GM13976 (cell line): ENCODE results near the gene TMCC3.
A peak's percentile ranks its signal among the peaks of the same experiment; 100 is the strongest.
"Not testable (repeated sequence)": the region's sequence is repeated elsewhere in the genome, so short reads cannot be mapped to it uniquely, and the experiment has no call there.

Source experiments
- DNase-seq: peaks from one replicate; pipeline ENCODE4 v3.0.0; 2012; ENCODE audit warnings: low spot score
- in situ Hi-C: fragments of 300-500 bp; cut with MboI; formaldehyde crosslinking; loops from one replicate; pipeline ENCODE4 v1.12.0; 2022; ENCODE audit warnings: low sequenced_read_pairs, mixed read lengths, inconsistent platforms; ENCODE audit not compliant: unreplicated experiment
- TF ChIP-seq, protein P1 (sequence below): IDR thresholded peaks from 2 replicates; pipeline ENCODE4 v1.5.1; 2012; ENCODE audit warnings: borderline replicate concordance, mild to moderate bottlenecking; ENCODE audit not compliant: insufficient read depth; ENCODE audit errors: extremely low read depth, missing control alignments, control extremely low read depth

Gene TMCC3

DNA sequence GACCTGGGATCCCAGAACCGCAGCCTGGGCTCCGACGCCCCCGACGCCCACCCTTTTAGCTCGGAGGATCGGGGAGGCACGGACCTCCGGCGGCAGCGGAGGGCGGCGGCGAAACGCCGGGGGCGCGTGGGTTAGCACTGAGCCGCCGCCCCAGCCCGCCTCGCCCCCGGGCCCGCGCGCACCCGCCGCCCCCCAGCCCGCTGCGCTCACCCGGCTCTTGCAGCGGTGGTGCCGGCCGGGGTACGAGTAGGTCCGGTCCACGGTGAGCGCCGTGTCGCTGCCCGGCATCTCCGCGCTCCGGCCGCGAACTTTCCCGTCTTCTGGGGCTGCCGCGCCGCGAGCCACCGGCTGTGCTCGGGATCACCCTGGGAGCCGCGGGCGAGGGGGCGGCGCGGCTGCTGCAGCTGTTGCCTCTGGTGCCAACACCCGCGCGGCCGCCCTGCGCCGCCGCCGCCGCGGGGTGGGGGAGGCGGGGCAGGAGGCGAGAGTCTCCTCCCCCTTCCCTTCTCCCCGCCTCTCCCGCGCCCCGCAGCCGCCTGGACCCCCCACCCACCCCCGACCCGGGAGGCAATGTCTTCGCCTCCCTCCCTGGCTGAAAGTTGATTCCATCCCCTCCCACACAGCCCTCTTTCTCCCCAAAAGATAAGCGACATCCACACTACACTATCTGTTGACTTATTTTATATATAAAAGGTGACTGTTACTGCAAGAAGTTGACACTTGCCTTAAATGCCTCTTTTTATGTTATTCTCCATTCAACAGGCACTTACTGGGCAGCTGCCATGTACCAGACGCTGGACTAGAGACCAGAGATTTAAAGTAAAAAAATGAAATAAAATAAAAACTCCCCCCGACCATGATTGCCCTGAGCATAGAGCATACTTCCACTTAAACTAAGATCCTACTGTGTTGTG is at the start of gene TMCC3:
Gene TMCC3, minus strand, starts transcription at position 415 of the 914 bp plus-strand sequence. Its CDS starts 127 bp downstream, at position 288.
- in situ Hi-C loops, result no loop called here
- TF ChIP-seq, protein P1, sequence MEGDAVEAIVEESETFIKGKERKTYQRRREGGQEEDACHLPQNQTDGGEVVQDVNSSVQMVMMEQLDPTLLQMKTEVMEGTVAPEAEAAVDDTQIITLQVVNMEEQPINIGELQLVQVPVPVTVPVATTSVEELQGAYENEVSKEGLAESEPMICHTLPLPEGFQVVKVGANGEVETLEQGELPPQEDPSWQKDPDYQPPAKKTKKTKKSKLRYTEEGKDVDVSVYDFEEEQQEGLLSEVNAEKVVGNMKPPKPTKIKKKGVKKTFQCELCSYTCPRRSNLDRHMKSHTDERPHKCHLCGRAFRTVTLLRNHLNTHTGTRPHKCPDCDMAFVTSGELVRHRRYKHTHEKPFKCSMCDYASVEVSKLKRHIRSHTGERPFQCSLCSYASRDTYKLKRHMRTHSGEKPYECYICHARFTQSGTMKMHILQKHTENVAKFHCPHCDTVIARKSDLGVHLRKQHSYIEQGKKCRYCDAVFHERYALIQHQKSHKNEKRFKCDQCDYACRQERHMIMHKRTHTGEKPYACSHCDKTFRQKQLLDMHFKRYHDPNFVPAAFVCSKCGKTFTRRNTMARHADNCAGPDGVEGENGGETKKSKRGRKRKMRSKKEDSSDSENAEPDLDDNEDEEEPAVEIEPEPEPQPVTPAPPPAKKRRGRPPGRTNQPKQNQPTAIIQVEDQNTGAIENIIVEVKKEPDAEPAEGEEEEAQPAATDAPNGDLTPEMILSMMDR, result no peak
- DNase-seq, result peak; percentile 69

GRCh38 chr12:94699801-94700200 is 49.4 kb upstream of the TMCC3 start:
- no peak for DNase-seq
- TF ChIP-seq, protein P1, result no peak
- in situ Hi-C loops, result no loop called here

DNA sequence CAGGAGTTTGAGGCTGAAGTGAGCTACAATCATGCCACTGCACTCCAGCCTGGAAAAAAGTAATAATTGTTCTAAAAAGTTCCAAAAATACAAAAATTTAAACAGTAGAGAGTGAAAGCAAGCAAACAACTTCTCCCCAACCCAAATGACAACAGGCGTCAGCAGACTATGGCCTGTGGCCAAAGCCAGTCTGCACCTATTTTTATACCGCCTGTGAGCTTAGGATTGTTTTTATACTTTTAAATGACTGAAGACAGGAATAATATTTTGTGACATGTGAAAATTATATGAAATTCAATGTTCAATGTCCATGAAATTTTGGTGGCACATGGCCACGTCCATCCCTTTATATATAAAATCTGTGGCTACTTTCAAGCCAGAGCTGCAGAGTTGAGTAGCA is 48.2 kb upstream of the TMCC3 start:
- in situ Hi-C loops, result no loop called here
- no peak for DNase-seq
- TF ChIP-seq, protein P1, result no peak

DNA sequence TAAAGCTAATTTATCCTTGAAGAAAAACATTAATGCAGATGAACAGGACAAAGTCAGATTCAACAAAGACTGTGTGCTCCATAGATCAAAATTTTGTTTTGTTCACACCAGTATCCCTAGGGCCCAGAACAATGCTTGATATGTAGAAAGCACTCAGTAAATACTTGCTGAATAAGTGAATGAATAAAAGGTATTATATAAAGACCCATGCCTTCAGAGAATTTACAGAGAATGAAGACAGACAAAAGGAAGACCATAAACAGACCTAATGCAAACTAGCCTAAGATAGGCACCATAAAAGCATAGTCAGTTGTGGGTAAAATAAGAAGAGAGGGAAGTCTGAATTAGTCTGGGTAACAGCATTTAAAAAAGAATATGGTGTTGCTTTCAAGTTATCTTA is 47.3 kb upstream of the TMCC3 start:
- no peak for DNase-seq
- TF ChIP-seq, protein P1, result no peak
- in situ Hi-C loops, result no loop called here

DNA sequence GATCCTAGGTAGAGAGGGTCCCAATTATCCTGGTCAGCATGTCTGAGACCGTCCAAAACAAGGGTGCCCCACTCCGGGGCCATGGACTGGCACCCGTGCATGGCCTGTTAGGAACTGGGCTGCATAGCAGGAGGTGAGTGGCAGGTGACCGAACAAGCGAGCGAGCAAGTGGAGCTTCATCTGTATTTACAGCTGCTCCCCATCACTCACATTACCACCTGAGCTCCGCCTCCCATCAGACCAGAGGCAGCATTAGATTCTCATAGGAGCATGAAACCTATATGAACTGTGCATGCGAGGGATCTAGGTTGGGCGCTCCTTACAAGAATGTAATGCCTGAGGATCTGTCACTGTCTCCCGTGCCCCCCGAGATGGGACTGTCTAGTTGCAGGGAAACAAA is 44.4 kb upstream of the TMCC3 start:
- in situ Hi-C loops, result no loop called here
- TF ChIP-seq, protein P1, result no peak
- DNase-seq, result no peak

DNA sequence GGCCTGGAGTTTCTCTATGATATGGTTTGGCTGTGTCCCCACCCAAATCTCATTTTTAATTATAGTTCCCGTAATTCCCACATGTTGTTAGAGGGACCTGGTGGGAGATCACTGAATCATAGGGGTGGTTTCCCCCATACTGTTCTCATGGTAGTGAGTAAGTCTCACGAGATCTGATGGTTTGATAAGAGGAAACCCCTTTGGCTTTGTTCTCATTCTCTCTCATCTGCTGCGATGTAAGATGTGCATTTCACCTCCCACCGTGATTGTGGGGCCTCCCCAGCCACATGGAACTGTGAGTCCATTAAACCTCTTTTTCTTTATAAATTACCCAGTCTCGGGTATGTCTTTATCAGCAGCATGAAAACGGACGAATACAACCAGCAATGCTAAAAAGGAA is 42.5 kb upstream of the TMCC3 start:
- in situ Hi-C loops, DNase-seq: not testable (repeated sequence)

- no peak for DNase-seq
- in situ Hi-C loops, result no loop called here
- TF ChIP-seq, protein P1, result no peak
These were observed 39.9 kb upstream of the TMCC3 start for GRCh38 chr12:94690198-94690771.
